Neuronal stem cell (in vitro differentiated cells): ENCODE measurements around the gene FOXC2.

ENCODE experiments used
- DNase-seq: peaks from one replicate; pipeline ENCODE4 v3.0.0-alpha.2; 2013; ENCODE audit warnings: low spot score
- H2AFZ ChIP-seq: one replicate; pipeline ENCODE4 v1.6.1; 2013; ENCODE audit warnings: mild to moderate bottlenecking, low read length, inconsistent platforms
- H2AK5ac ChIP-seq: 2 replicates; pipeline ENCODE4 v1.6.1; 2013; ENCODE audit warnings: low read depth, mild to moderate bottlenecking, inconsistent platforms, low read length, moderate library complexity, mixed read lengths
- H2BK120ac ChIP-seq: 2 replicates; pipeline ENCODE4 v1.6.1; 2013; ENCODE audit warnings: low read depth, mild to moderate bottlenecking, inconsistent platforms, low read length, moderate library complexity, mixed read lengths
- H2BK12ac ChIP-seq: one replicate; pipeline ENCODE4 v1.6.1; 2013; ENCODE audit warnings: low read length, inconsistent platforms
- H2BK15ac ChIP-seq: 2 replicates; pipeline ENCODE4 v1.6.1; 2013; ENCODE audit warnings: mild to moderate bottlenecking, low read length, inconsistent platforms, mixed read lengths
- H2BK5ac ChIP-seq: one replicate; pipeline ENCODE4 v1.6.1; 2013; ENCODE audit warnings: inconsistent platforms, mild to moderate bottlenecking, low read length, moderate library complexity
- H3K14ac ChIP-seq: one replicate; pipeline ENCODE4 v1.6.1; 2013; ENCODE audit warnings: low read length, inconsistent platforms
- H3K18ac ChIP-seq: 2 replicates; pipeline ENCODE4 v1.6.1; 2013; ENCODE audit warnings: low read length, inconsistent platforms
- H3K23ac ChIP-seq: 2 replicates; pipeline ENCODE4 v1.6.1; 2013; ENCODE audit warnings: low read depth, mild to moderate bottlenecking, mixed read lengths, low read length, inconsistent platforms; ENCODE audit not compliant: poor library complexity
- H3K27ac ChIP-seq: replicated peaks from 3 replicates; pipeline ENCODE4 v1.5.1; 2013; ENCODE audit warnings: low read length, inconsistent platforms
- H3K27me3 ChIP-seq, 3 experiments: 2 replicates each; pipeline ENCODE4 v1.6.1; 2013; ENCODE audit warnings: low read length in 3 of 3, mild to moderate bottlenecking in 2 of 3, inconsistent platforms in 1 of 3, low read depth in 1 of 3, mixed read lengths in 1 of 3, moderate library complexity in 1 of 3; ENCODE audit not compliant: control insufficient read depth in 3 of 3, insufficient read depth in 3 of 3
- H3K36me3 ChIP-seq, 2 donors: replicated peaks in 1 of 2; 2 replicates each; pipeline ENCODE4 v1.6.1; 2013; ENCODE audit warnings: low read length in 2 of 2; ENCODE audit not compliant: control insufficient read depth in 2 of 2, insufficient read depth in 2 of 2
- H3K4ac ChIP-seq: 2 replicates; pipeline ENCODE4 v1.6.1; 2013; ENCODE audit warnings: inconsistent platforms, mild to moderate bottlenecking, low read length, moderate library complexity
- H3K4me1 ChIP-seq, 2 donors: 1 replicate in 1 of 2; 2 replicates in 1 of 2; pipeline ENCODE4 v1.6.1; 2013; ENCODE audit warnings: low read length in 2 of 2, low read depth in 1 of 2; ENCODE audit not compliant: control insufficient read depth in 2 of 2, insufficient read depth in 1 of 2
- H3K4me2 ChIP-seq: one replicate; pipeline ENCODE4 v1.6.1; 2013; ENCODE audit warnings: mild to moderate bottlenecking, low read length, inconsistent platforms; ENCODE audit not compliant: insufficient read depth, poor library complexity, severe bottlenecking
- H3K4me3 ChIP-seq, 2 donors: 2 replicates each; pipeline ENCODE4 v1.5.1; 2013; ENCODE audit warnings: low read length in 2 of 2, mild to moderate bottlenecking in 2 of 2, inconsistent platforms in 1 of 2, moderate library complexity in 1 of 2
- H3K79me1 ChIP-seq: one replicate; pipeline ENCODE4 v1.6.1; 2013; ENCODE audit warnings: low read depth, mild to moderate bottlenecking, inconsistent platforms, low read length, moderate library complexity
- H3K9ac ChIP-seq: one replicate; pipeline ENCODE4 v1.6.1; 2013; ENCODE audit warnings: mild to moderate bottlenecking, low read depth, low read length, inconsistent platforms; ENCODE audit not compliant: poor library complexity
- H3K9me3 ChIP-seq, 2 donors: replicated peaks in 1 of 2; 2 replicates each; pipeline versions ENCODE3 to v1.6.1; 2013; ENCODE audit warnings: low read length in 2 of 2, mild to moderate bottlenecking in 2 of 2, inconsistent platforms in 1 of 2, low read depth in 1 of 2, mixed read lengths in 1 of 2, moderate library complexity in 1 of 2; ENCODE audit not compliant: control insufficient read depth in 2 of 2, insufficient read depth in 1 of 2
- H4K8ac ChIP-seq: one replicate; pipeline ENCODE4 v1.6.1; 2013; ENCODE audit warnings: low read depth, mild to moderate bottlenecking, inconsistent platforms, low read length, moderate library complexity
- H4K91ac ChIP-seq: one replicate; pipeline ENCODE4 v1.6.1; 2013; ENCODE audit warnings: low read length, low read depth, mild to moderate bottlenecking, inconsistent platforms; ENCODE audit not compliant: poor library complexity
- WGBS, 2 donors: extraction: QIAGEN DNeasy Blood & Tissue Kit; methylation state at CpG; one replicate each; pipeline ENCODE4 v1.1.7; 2013; ENCODE audit warnings: missing lambda C conversion rate in 2 of 2, mixed read lengths in 1 of 2; ENCODE audit not compliant: insufficient read length in 2 of 2, insufficient replicate concordance in 1 of 2; ENCODE audit errors: extremely low coverage in 2 of 2; 5-methylcytosine and 5-hydroxymethylcytosine counted together

The FOXC2 gene

DNA sequence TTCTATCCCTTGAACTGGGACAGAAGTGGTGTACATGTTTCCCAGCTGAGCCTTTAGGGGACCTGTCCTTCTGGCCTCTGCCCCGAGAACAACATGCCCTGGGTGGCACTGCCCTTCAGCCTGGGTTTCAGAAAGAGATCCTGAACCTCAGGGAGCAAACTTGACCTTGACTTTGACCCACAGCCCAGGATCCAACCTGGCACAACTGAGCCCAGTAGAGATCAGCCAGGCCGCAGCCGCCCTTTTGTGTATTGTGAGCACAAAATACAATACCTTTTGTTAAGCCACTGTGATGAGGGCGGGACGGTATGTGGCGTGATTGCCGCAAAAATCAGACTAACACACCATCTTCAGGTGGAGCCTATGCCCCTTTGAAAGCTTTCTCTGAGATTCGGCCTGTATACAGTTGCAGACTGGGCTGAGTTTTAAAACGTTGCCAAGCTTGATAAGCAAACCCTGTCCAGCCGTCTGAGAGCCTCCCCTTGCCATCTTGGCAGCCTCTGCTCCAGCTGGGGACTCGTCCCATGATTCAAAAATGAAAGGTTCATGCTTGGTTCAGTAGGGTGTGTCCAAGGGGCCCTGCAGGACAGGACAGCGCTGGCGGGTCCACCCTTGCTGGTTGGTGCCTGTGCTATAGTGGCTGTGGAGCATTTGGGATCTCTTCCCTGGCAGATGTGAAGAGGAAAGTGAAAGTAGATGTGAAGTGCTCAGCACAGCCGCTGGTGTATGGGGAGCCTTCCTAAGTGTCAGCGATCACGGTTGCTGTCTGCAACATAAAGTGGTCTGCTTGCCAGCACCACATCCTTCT is 52.0 kb downstream of the FOXC2 start:
- no peak overlapping the region for H3K14ac ChIP-seq
- WGBS, 2 donors: no CpG with 5 or more reads among the region's 16 CpGs
- H3K36me3 ChIP-seq: no peaks in the 10 kb centered on the region
- no peak overlapping the region for H3K23ac ChIP-seq
- H3K4me3 ChIP-seq: peak overlapping the region in 1 of 2 donors; percentile 26
- H3K9me3 ChIP-seq: no peaks in the 10 kb centered on the region
- H3K27ac ChIP-seq: no peak overlapping the region
- no peak overlapping the region for H3K18ac ChIP-seq
- DNase-seq: no peak
- no peak overlapping the region for H4K8ac ChIP-seq
- H3K79me1 ChIP-seq: no peaks in the 10 kb centered on the region
- H2BK120ac ChIP-seq: no peak overlapping the region
- no peak overlapping the region for H3K4me2 ChIP-seq
- no peaks in the 10 kb centered on the region for H3K4me1 ChIP-seq
- H3K9ac ChIP-seq: no peak overlapping the region
- H2BK12ac ChIP-seq: no peak overlapping the region
- H2AFZ ChIP-seq: no peak overlapping the region
- H3K4ac ChIP-seq: no peak overlapping the region
- H2AK5ac ChIP-seq: no peak overlapping the region
- peaks cover 0 to 10% (median 0%) of the 10 kb centered on the region in 3 experiments for H3K27me3 ChIP-seq
- H2BK15ac ChIP-seq: no peak overlapping the region
- H4K91ac ChIP-seq: no peak overlapping the region
- no peak overlapping the region for H2BK5ac ChIP-seq
